GM12865 (cell line): ENCODE results near the gene TANGO2.

ENCODE experiments used
- DNase-seq: peaks from one replicate; pipeline ENCODE4 v3.0.0; 2010; ENCODE audit warnings: low read depth
- H3K4me3 ChIP-seq: 2 replicates; pipeline ENCODE4 v1.5.1; 2011; ENCODE audit warnings: mild to moderate bottlenecking, low read depth, low read length, control low read depth
- TF ChIP-seq, protein P1 (sequence below): IDR thresholded peaks from 2 replicates; pipeline ENCODE4 v1.5.1; 2011; ENCODE audit warnings: low read length, control low read depth, low read depth, inconsistent platforms; ENCODE audit not compliant: insufficient read depth; ENCODE audit errors: missing control alignments

TANGO2 gene

GRCh38 chr22:20031732-20032406, 11.0 kb downstream of the TANGO2 start:
- DNase-seq: peak; percentile 35
- H3K4me3 ChIP-seq: no peak overlapping the region
- TF ChIP-seq, protein P1, sequence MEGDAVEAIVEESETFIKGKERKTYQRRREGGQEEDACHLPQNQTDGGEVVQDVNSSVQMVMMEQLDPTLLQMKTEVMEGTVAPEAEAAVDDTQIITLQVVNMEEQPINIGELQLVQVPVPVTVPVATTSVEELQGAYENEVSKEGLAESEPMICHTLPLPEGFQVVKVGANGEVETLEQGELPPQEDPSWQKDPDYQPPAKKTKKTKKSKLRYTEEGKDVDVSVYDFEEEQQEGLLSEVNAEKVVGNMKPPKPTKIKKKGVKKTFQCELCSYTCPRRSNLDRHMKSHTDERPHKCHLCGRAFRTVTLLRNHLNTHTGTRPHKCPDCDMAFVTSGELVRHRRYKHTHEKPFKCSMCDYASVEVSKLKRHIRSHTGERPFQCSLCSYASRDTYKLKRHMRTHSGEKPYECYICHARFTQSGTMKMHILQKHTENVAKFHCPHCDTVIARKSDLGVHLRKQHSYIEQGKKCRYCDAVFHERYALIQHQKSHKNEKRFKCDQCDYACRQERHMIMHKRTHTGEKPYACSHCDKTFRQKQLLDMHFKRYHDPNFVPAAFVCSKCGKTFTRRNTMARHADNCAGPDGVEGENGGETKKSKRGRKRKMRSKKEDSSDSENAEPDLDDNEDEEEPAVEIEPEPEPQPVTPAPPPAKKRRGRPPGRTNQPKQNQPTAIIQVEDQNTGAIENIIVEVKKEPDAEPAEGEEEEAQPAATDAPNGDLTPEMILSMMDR: no peak

DNA sequence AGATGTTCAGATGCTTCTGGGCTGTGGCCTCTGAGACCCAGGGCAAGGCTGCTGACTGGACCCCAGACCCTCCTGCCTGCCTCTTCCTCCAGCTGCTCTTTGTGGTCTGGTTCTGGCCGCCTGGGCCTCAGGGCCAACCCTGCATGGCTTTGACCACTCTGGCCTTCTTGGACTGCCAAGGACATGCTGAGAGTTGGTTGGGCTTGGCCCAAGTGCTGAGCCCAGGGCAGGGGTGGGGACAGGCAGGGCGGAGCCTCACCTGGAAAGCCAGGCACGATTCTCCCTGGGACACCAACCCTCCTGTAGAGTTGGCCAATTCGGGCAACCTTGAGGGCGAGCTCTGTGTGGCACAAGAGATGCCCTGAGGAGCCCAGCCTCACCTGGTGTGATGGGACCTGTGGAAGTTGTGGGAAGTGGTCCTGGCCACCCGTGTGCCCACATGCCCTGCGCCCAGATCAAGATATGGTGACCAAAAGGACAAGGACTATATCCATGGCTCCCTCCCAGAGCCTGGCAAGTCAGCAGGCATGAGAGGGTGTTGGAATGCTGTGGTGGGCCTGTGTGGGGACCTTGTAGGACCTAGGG, 11.6 kb downstream of the TANGO2 start:
- no peak for DNase-seq
- TF ChIP-seq, protein P1: no peak
- H3K4me3 ChIP-seq: no peak overlapping the region

GRCh38 chr22:20033045-20033706, 12.3 kb downstream of the TANGO2 start:
- TF ChIP-seq, protein P1: no peak
- no peak for DNase-seq

GRCh38 chr22:20034143-20034542, 13.2 kb downstream of the TANGO2 start:
- DNase-seq: peak; percentile 65
- H3K4me3 ChIP-seq: no peak overlapping the region
- TF ChIP-seq, protein P1: no peak

More at GRCh38 chr22:20033045-20033706, 12.3 kb downstream of the TANGO2 start:
- no peak overlapping the region for H3K4me3 ChIP-seq

DNA sequence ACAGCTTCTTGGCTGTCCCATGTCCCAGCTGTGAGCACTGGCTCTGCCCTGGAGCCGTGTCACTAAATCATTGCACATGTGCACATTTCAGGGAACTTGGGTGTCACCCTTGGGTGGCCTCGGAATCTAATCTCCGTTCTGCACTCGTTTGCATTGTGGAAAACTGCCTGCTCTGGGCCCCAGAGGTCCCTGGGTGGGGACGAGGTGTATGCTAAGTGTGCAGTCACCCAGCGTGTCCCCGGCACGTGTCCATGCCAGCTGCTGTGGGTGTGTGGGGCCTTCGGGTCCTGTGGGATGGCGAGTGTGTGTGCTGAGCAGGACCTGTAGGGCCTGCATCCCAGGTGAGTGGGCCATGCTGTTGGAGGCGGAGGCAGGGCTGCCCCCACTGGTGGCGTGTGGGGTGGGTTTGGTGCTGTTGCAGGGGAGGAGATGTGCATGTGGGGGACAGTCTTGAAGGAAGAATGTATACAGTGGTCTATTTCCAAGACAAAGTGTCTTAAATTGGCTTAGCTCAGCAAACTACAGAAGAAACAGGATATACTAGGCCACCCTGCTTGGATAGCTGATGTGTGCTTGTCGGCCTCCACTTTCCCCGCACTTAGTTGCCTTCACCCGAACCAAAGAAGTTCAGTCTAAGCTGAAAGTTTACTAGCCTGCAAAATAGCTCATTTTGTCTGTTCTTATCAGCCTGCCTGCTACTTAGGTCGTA, 14.6 kb downstream of the TANGO2 start:
- no peak overlapping the region for H3K4me3 ChIP-seq
- no peak for DNase-seq
- TF ChIP-seq, protein P1: no peak

- no peak overlapping the region for H3K4me3 ChIP-seq
- peak; percentile 83 for DNase-seq
- TF ChIP-seq, protein P1: no peak
Measured at GRCh38 chr22:20036084-20036482, 15.2 kb downstream of the TANGO2 start.
